KOPT-K1 (cell line): ENCODE measurements around the gene IBA57.
A peak's percentile ranks its signal among the peaks of the same experiment; 100 is the strongest.

ENCODE experiments used
- H3K27ac ChIP-seq: fragments of 200-600 bp; sonication (generic); 2 replicates; pipeline ENCODE4 v1.5.1; 2016; ENCODE audit warnings: antibody characterized with exemption, mild to moderate bottlenecking, low read depth, low read length; ENCODE audit not compliant: poor library complexity, severe bottlenecking
- H3K36me3 ChIP-seq: fragments of 200-600 bp; sonication (generic); 2 replicates; pipeline ENCODE4 v1.5.1; 2017; ENCODE audit warnings: antibody characterized with exemption, mild to moderate bottlenecking, low read length, moderate library complexity; ENCODE audit not compliant: insufficient read depth
- H3K9me3 ChIP-seq: fragments of 200-600 bp; sonication (generic); 2 replicates; pipeline ENCODE4 v1.5.1; 2017; ENCODE audit warnings: antibody characterized with exemption, low read length, mild to moderate bottlenecking; ENCODE audit not compliant: insufficient read depth, poor library complexity, severe bottlenecking

IBA57 gene

GRCh38 chr1:228205526-228206436 lies 40.2 kb downstream of the IBA57 start:
- Histone ChIP-seq H3K27ac (no peak overlapping the region), H3K36me3 (no peaks in the 10 kb centered on the region), H3K9me3 (no peaks in the 10 kb centered on the region)

- no peaks in the 10 kb centered on the region for H3K36me3 ChIP-seq
- no peaks in the 10 kb centered on the region for H3K9me3 ChIP-seq
- H3K27ac ChIP-seq: no peak overlapping the region
Observed at GRCh38 chr1:228206582-228207351, 41.2 kb downstream of the IBA57 start.

- no peaks in the 10 kb centered on the region for H3K36me3 ChIP-seq
Observed at GRCh38 chr1:228207381-228207810, 41.8 kb downstream of the IBA57 start.

GRCh38 chr1:228207851-228208821 lies 42.5 kb downstream of the IBA57 start, which contains the start of gene OBSCN:
Gene OBSCN, plus strand, starts transcription at chr1:228208044. Its CDS starts 3,740 bp downstream, at chr1:228211784.
- Histone ChIP-seq H3K27ac (no peak within 1 kb of the TSS), H3K36me3 (no peaks in the 10 kb centered on the region), H3K9me3 (no peaks in the 10 kb centered on the region)

More at GRCh38 chr1:228207381-228207810, 41.8 kb downstream of the IBA57 start:
- no peaks in the 10 kb centered on the region for H3K9me3 ChIP-seq
- no peak overlapping the region for H3K27ac ChIP-seq

- Histone ChIP-seq H3K27ac (no peak overlapping the region), H3K9me3 (no peaks in the 10 kb centered on the region), H3K36me3 (no peaks in the 10 kb centered on the region)
Observed at GRCh38 chr1:228208831-228209551, 43.4 kb downstream of the IBA57 start.

GRCh38 chr1:228209657-228210056 lies 44.1 kb downstream of the IBA57 start:
- H3K36me3 ChIP-seq: 0 out of 2 replicates have a peak, but pooled peaks cover 2% of the 10 kb centered on the region
- H3K9me3 ChIP-seq: no peaks in the 10 kb centered on the region
- H3K27ac ChIP-seq: no peak overlapping the region

- Histone ChIP-seq H3K27ac (no peak overlapping the region), H3K9me3 (no peaks in the 10 kb centered on the region), H3K36me3 (0 out of 2 replicates have a peak, but pooled peaks cover 7% of the 10 kb centered on the region)
Observed at GRCh38 chr1:228210076-228210651, 44.6 kb downstream of the IBA57 start.

- Histone ChIP-seq H3K27ac (no peak overlapping the region), H3K9me3 (no peaks in the 10 kb centered on the region), H3K36me3 (peaks cover 13% of the 10 kb centered on the region; the same call in 1 of the 2 replicates)
Observed at GRCh38 chr1:228210712-228211530, 45.3 kb downstream of the IBA57 start.

GRCh38 chr1:228211531-228212414 lies 46.2 kb downstream of the IBA57 start:
- H3K9me3 ChIP-seq: no peaks in the 10 kb centered on the region
- no peak overlapping the region for H3K27ac ChIP-seq
- peaks cover 13% of the 10 kb centered on the region; the same call in 1 of the 2 replicates for H3K36me3 ChIP-seq

- H3K27ac ChIP-seq: no peak overlapping the region
- peaks cover 19% of the 10 kb centered on the region; the same call in 1 of the 2 replicates for H3K36me3 ChIP-seq
- no peaks in the 10 kb centered on the region for H3K9me3 ChIP-seq
Observed at GRCh38 chr1:228212415-228212965, 46.9 kb downstream of the IBA57 start.

- H3K9me3 ChIP-seq: no peaks in the 10 kb centered on the region
- H3K27ac ChIP-seq: peak overlapping the region; percentile 70
- H3K36me3 ChIP-seq: peaks cover 25% of the 10 kb centered on the region; the same call in 1 of the 2 replicates
Observed at GRCh38 chr1:228212966-228213844, 47.6 kb downstream of the IBA57 start.
